ENCODE results near the gene TIMM44. TPM values are rescaled to one million over a fixed set of nuclear protein-coding genes. Genes with fewer than 3 reads are reported as not detected.
"Not testable (repeated sequence)": the region's sequence is repeated elsewhere in the genome, so short reads cannot be mapped to it uniquely, and the experiment has no call there.

Gene TIMM44
- total and polyA plus RNA-seq, 10 of the 15 experiments (the other 5 are each of a cell fraction or from before 2014, with no cell fraction given) = 6.6 to 90.7 (median 57.6) TPM

DNA sequence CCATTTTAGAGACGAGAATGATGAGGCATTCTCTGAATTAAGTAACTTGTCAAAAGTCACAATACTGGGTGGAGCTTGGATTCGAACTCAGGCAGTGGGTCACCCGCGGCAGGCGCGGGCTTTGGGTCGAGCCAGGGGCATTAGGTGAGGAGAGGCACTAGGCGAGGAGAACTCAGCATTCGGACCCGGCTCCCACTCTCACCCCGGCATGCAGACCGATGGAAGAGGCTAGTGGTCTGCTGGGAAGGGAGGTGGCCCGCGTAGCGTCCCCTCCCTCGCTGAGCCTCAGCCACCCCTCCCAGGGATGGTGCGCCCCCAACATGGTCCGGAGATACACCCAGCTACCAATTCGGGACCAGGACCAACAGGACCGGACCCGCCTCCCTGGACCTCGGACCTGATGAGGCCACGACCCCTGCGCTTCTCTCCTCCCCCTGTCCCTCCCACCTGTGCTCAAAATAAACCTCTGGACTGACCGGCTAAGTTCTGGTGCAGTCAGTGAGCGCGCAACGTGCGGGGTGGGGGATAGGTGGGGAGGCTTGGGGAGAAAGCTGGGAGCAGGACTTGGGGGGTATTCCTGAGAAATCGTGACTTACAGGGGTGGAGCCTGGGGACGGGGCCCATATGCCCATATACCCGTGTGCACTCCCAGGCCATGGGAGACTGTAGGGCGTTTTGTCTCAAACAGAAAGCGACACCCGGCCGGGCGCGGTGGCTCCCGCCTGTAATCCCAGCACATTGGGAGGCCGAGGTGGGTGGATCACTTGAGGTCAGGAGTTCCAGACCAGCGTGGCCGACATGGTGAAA, 24.6 kb downstream of the TIMM44 start:
- ChIA-PET POLR2A (interaction anchor here (0.7 to 2.9 kb wide), 3 partner anchors 15 to 147 kb away, joined by 6 to 27 read pairs (median 18); partner anchors contain the start of genes MAP2K7 and TIMM44), RAD21 (ENCODE audit: unreplicated experiment) (interaction anchor here (1.1 to 2.5 kb wide), 4 partner anchors 10 to 350 kb away, joined by 5 to 17 read pairs (median 14); partner anchors contain the start of genes MAP2K7 and TIMM44), CTCF (interaction anchor here (1.1 to 3.9 kb wide), 6 partner anchors 10 to 350 kb away, joined by 3 to 32 read pairs (median 10); partner anchors contain the start of genes MAP2K7 and TIMM44), SMC1A (ENCODE audit: uncharacterized antibody, unreplicated experiment) (interaction anchor here (1.6 kb wide), 2 partner anchors 25 kb away, joined by 3 to 7 read pairs; partner anchors contain the start of gene TIMM44)
- no peak overlapping the region for H3K4me3 ChIP-seq
- H3K36me3 ChIP-seq (ENCODE audit: control insufficient read depth in 2 of 2, insufficient read depth in 2 of 2, low read length in 1 of 2) = no peaks in the 10 kb centered on the region; a peak in 1 of 4 replicates
- no TSS peak for BruUV-seq (replicated peaks)
- FAIRE-seq (no peak), DNase-seq (ENCODE audit: low read depth, low spot score) (no peak), ATAC-seq (no peak)
- H3K4me1 ChIP-seq (ENCODE audit: control insufficient read depth, insufficient read depth, low read length) = peaks cover 11% of the 10 kb centered on the region
- no peaks in the 10 kb centered on the region; the same call in 2 of the 3 replicates for H3K9me3 ChIP-seq (replicated peaks; ENCODE audit: control insufficient read depth, insufficient read depth, low read length)
- H3K9ac ChIP-seq (ENCODE audit: control insufficient read depth, insufficient read depth, low read length) = no peak overlapping the region
- 75% methylated on average over 42 of the region's 42 CpGs for WGBS (ENCODE audit: insufficient coverage, insufficient replicate concordance, low lambda C conversion rate, missing lambda C conversion rate)
- H3K27me3 ChIP-seq (replicated peaks in 1 of 2; ENCODE audit: control insufficient read depth in 2 of 2, insufficient read depth in 2 of 2, low read length in 1 of 2) = peaks cover 8 to 21% of the 10 kb centered on the region in 2 experiments
- no peak overlapping the region for H3K27ac ChIP-seq (ENCODE audit: control insufficient read depth, insufficient read depth)
- peak overlapping the region; percentile 82; the same call in 1 of the 2 replicates for H3K4me2 ChIP-seq (ENCODE audit: control insufficient read depth, insufficient read depth)
- no peaks in the 10 kb centered on the region for H3K79me2 ChIP-seq (ENCODE audit: control insufficient read depth, insufficient read depth, low read length)
- intact Hi-C loops (cut with micrococcal nuclease; ENCODE audit: unreplicated experiment) = no loop called here
- in situ Hi-C loops (cut with MboI) = no loop called here
- H4K20me1 ChIP-seq (ENCODE audit: control insufficient read depth, insufficient read depth) = no peaks in the 10 kb centered on the region
- no peak for TF ChIP-seq CHD1 (IDR thresholded peaks at IDR 0.05; ENCODE audit: low read depth, low read length)
- TF ChIP-seq JUNB (IDR thresholded peaks at IDR 0.05) = no peak
- H2AFZ ChIP-seq (ENCODE audit: control insufficient read depth, low read depth, low read length) = no peak overlapping the region

DNA sequence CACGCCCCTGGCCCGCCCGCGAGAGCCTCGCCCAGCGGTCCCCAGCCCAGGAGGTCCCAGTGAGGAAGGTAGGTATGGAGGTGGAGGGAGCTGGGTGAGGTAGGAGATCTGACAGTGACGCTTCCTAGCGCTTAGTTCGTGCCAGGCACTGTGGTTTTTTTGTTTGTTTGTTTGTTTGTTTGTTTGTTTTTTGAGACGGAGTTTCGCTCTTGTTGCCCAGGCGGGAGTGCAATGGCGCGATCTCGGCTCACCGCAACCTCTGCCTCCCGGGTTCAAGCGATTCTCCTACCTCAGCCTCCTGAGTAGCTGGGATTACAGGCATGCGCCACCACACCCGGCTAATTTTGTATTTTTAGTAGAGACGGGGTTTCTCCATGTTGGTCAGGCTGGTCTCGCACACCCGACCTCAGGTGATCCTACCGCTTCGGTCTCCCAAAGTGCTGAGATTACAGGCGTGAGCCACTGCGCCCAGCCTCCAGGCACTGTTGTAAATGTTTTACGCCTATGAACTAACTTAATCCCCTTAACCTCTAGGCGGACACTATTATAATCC, 25.3 kb downstream of the TIMM44 start:
- WGBS (ENCODE audit: insufficient coverage, insufficient replicate concordance, low lambda C conversion rate, missing lambda C conversion rate) = 19% methylated on average over 29 of the region's 29 CpGs
- H3K9me3 ChIP-seq (replicated peaks; ENCODE audit: control insufficient read depth, insufficient read depth, low read length); in situ Hi-C loops (cut with MboI); intact Hi-C loops (cut with micrococcal nuclease; ENCODE audit: unreplicated experiment); FAIRE-seq; H3K27ac ChIP-seq (ENCODE audit: control insufficient read depth, insufficient read depth); H4K20me1 ChIP-seq (ENCODE audit: control insufficient read depth, insufficient read depth); H3K4me3 ChIP-seq; DNase-seq (ENCODE audit: low read depth, low spot score); H3K9ac ChIP-seq (ENCODE audit: control insufficient read depth, insufficient read depth, low read length); H3K4me2 ChIP-seq (ENCODE audit: control insufficient read depth, insufficient read depth); H2AFZ ChIP-seq (ENCODE audit: control insufficient read depth, low read depth, low read length); POLR2A ChIA-PET; H3K79me2 ChIP-seq (ENCODE audit: control insufficient read depth, insufficient read depth, low read length); RAD21 ChIA-PET (ENCODE audit: unreplicated experiment); H3K36me3 ChIP-seq (ENCODE audit: control insufficient read depth in 2 of 2, insufficient read depth in 2 of 2, low read length in 1 of 2); BruUV-seq (replicated peaks); ATAC-seq: not testable (repeated sequence)
- Histone ChIP-seq H3K27me3 (replicated peaks in 1 of 2; ENCODE audit: control insufficient read depth in 2 of 2, insufficient read depth in 2 of 2, low read length in 1 of 2) (peaks cover 8 to 21% of the 10 kb centered on the region in 2 experiments), H3K4me1 (ENCODE audit: control insufficient read depth, insufficient read depth, low read length) (peaks cover 11% of the 10 kb centered on the region)
- CTCF ChIA-PET = interaction anchor here (1.1 to 1.2 kb wide), 2 partner anchors 11 to 26 kb away, joined by 3 to 4 read pairs; partner anchors contain the start of gene TIMM44
- SMC1A ChIA-PET (ENCODE audit: uncharacterized antibody, unreplicated experiment) = interaction anchor here (1.6 kb wide), 1 partner anchor 26 kb away, joined by 3 read pairs; no protein-coding TSS in a partner anchor

Data from GM12878 (cell line).